Adrenal gland (tissue), 12 donors: ENCODE data around the gene MROH7. TPM values are rescaled to one million over a fixed set of nuclear protein-coding genes. Genes with fewer than 3 reads are reported as not detected.

Experiments used
- DNase-seq, 7 donors: peaks; one replicate each; pipeline ENCODE4 v3.0.0-alpha.2; 2019 to 2020
- H3K27ac ChIP-seq, 5 donors: fragments of 200-600 bp; sonication (generic) in 4 of 5; 1 replicate in 3 of 5; 2 replicates in 2 of 5; pipeline versions ENCODE4 v1.5.1 to v1.8.0; 2016 to 2020; ENCODE audit warnings: mild to moderate bottlenecking in 1 of 5
- H3K27me3 ChIP-seq: fragments of 200-600 bp; 2 replicates; pipeline ENCODE4 v1.8.0; 2021
- H3K36me3 ChIP-seq, 2 donors: fragments of 200-600 bp; replicated peaks in 1 of 2; 1 replicate in 1 of 2; 2 replicates in 1 of 2; pipeline versions ENCODE4 v1.5.1 to v1.8.0; 2018 to 2022
- H3K4me1 ChIP-seq, 2 donors: fragments of 200-600 bp; replicated peaks in 1 of 2; 1 replicate in 1 of 2; 2 replicates in 1 of 2; pipeline versions ENCODE4 v1.5.1 to v1.8.0; 2018 to 2021
- H3K4me3 ChIP-seq, 4 donors: fragments of 200-600 bp; sonication (generic) in 3 of 4; one replicate each; pipeline ENCODE4 v1.5.1; 2016 to 2018
- H3K9me3 ChIP-seq, 3 donors: fragments of 200-600 bp; sonication (generic) in 1 of 3; replicated peaks in 1 of 3; 1 replicate in 2 of 3; 2 replicates in 1 of 3; pipeline versions ENCODE4 v1.5.1 to v1.8.0; 2016 to 2021
- CTCF ChIP-seq, 6 experiments: fragments of 450-650 bp in 4 of 6; fragments of 200-600 bp in 2 of 6; sonication (generic) in 1 of 6; IDR thresholded peaks; 1 replicate in 5 of 6; 2 replicates in 1 of 6; pipeline versions ENCODE4 v1.5.1 to v1.8.0; 2016 to 2021; ENCODE audit warnings: antibody characterized with exemption in 6 of 6, mild to moderate bottlenecking in 2 of 6, moderate library complexity in 1 of 6
- POLR2A ChIP-seq, 2 donors: fragments of 450-650 bp; IDR thresholded peaks; one replicate each; pipeline ENCODE4 v1.6.1; 2017; ENCODE audit warnings: antibody characterized with exemption in 2 of 2, mild to moderate bottlenecking in 2 of 2, moderate library complexity in 1 of 2
- WGBS, 4 donors: extraction: QIAGEN DNeasy Blood & Tissue Kit in 2 of 4; methylation state at CpG; one replicate each; pipeline versions ENCODE4 v1.1.5 to v1.1.7; 2013 to 2017; 5-methylcytosine and 5-hydroxymethylcytosine counted together
- intact Hi-C, 2 donors: fragments of 100-400 bp; cut with DNase I; formaldehyde crosslinking; loops; one replicate each; pipeline versions ENCODE4 v1.14.1 to v1.15.0; 2022 to 2023
- polyA plus RNA-seq, 3 donors: library from polyadenylated mRNA; stranded (reverse); fragments of 200-250 nt in 2 of 3; fragments of 350-450 nt in 1 of 3; fragmentation: Illumina TruSeq in 1 of 3; extraction: RNeasy Lipid Tissue Mini Kit (QIAGEN cat#74804) in 1 of 3; gene quantifications; one replicate each; pipeline ENCODE4 v1.2.3, GENCODE V29; 2013 to 2014
- total RNA-seq, 9 donors: library from RNA; depleted of rRNA in 4 of 9; stranded (reverse); fragments of >200 nt in 4 of 9; fragments of 120-200 nt in 1 of 9; fragmentation: NEBNext Ultra II Directional in 1 of 9; extraction: Animal tissue kit (Norgen Biotek cat#: 25700) in 1 of 9; gene quantifications; one replicate each; pipeline versions ENCODE4 v1.1.0 to v1.2.4, GENCODE V29; 2013 to 2023
- donor health status: healthy with polysubstance abuse.
- donor health status: Bipolar disorder and iron deficiency.
- donor health status: DM: yes; HTN: yes; CAD: no.
- donor health status: DM: no; HTN: no; CAD: no.
- donor health status: DM: no; HTN: no; CAD: no.
- donor health status: DM: yes; HTN: yes; CAD: no.

The MROH7 gene
- total and polyA plus RNA-seq, 12 donors, result 0.62 to 13.0 (median 2.1) TPM

DNA sequence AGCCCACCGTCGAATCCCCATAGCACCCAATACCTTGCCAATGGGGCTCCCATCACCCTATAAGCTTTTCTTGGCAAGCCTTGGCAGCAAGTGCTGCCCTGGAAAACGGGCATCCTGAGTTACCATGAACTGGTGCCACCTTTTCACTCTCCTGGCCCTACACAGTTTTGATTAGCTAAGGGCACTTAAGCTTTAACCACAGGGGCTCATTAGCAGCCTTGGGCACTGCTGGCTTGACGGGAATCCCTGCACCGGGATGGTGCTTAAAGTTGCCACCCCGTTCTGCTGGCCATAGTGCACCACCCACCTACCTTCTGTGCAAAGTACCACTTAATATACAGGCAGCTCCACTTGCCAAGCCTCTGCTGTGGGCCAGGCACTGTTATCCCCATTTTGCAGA is 109.0 kb downstream of the MROH7 start:
- Histone ChIP-seq H3K4me1 (no peaks in the 10 kb centered on the region), H3K36me3 (no peaks in the 10 kb centered on the region), H3K9me3 (no peaks in the 10 kb centered on the region), H3K4me3 (no peak overlapping the region), H3K27ac (no peak overlapping the region), H3K27me3 (no peaks in the 10 kb centered on the region)
- 74 to 88% (median 82%) methylated on average over 5 to 6 of the region's 6 CpGs for WGBS, 4 donors
- intact Hi-C loops, result no loop called here
- TF ChIP-seq CTCF (IDR thresholded peaks at IDR 0.05), result no peak
- TF ChIP-seq POLR2A (IDR thresholded peaks at IDR 0.05), result no peak
- DNase-seq, result no peak

GRCh38 chr1:54751426-54751825 is 109.8 kb downstream of the MROH7 start:
- Histone ChIP-seq H3K27ac (no peak overlapping the region), H3K27me3 (no peaks in the 10 kb centered on the region), H3K9me3 (no peaks in the 10 kb centered on the region), H3K36me3 (no peaks in the 10 kb centered on the region), H3K4me3 (no peak overlapping the region), H3K4me1 (no peaks in the 10 kb centered on the region)
- no peak for DNase-seq
- WGBS, 4 donors, result 78 to 80% (median 79%) methylated on average over 4 of the region's 4 CpGs
- TF ChIP-seq CTCF (IDR thresholded peaks at IDR 0.05) (no peak), POLR2A (IDR thresholded peaks at IDR 0.05) (no peak)
- intact Hi-C loops, result no loop called here

GRCh38 chr1:54754045-54754444 is 112.5 kb downstream of the MROH7 start:
- 63 to 97% (median 89%) methylated on average over 8 to 22 of the region's 22 CpGs for WGBS, 4 donors
- H3K27ac ChIP-seq, result no peak overlapping the region
- no peak for TF ChIP-seq CTCF (IDR thresholded peaks at IDR 0.05)
- TF ChIP-seq POLR2A (IDR thresholded peaks at IDR 0.05), result no peak
- H3K4me1 ChIP-seq, result no peaks in the 10 kb centered on the region
- no peaks in the 10 kb centered on the region for H3K27me3 ChIP-seq
- H3K36me3 ChIP-seq, result peaks cover 0 to 20% of the 10 kb centered on the region in 2 donors
- no peak for DNase-seq
- intact Hi-C loops, result no loop called here
- no peak overlapping the region for H3K4me3 ChIP-seq
- H3K9me3 ChIP-seq, result no peaks in the 10 kb centered on the region

- Histone ChIP-seq H3K9me3 (no peaks in the 10 kb centered on the region), H3K36me3 (peaks cover 0 to 20% of the 10 kb centered on the region in 2 donors), H3K4me1 (no peaks in the 10 kb centered on the region), H3K27ac (no peak overlapping the region), H3K27me3 (no peaks in the 10 kb centered on the region), H3K4me3 (no peak overlapping the region)
- DNase-seq, result no peak
- intact Hi-C loops, result no loop called here
- WGBS, 4 donors, result 78 to 90% (median 88%) methylated on average over 4 to 25 of the region's 25 CpGs
- no peak for TF ChIP-seq CTCF (IDR thresholded peaks at IDR 0.05)
- no peak for TF ChIP-seq POLR2A (IDR thresholded peaks at IDR 0.05)
These were observed 113.1 kb downstream of the MROH7 start for GRCh38 chr1:54754486-54755285.
